HL-60 (cell line): Measurements from ENCODE around the gene ZNF768.

Source experiments
- DNase-seq, 2 experiments: peaks; one replicate each; pipeline ENCODE4 v3.0.0-alpha.2; 2010 to 2020; ENCODE audit warnings: low read depth in 1 of 2, low spot score in 1 of 2
- H3K27ac ChIP-seq: fragments of 250-450 bp; sonication (Bioruptor Pico); replicated peaks from 2 replicates; pipeline ENCODE4 v1.5.1; 2020; ENCODE audit warnings: mild to moderate bottlenecking, moderate library complexity
- H3K27me3 ChIP-seq: fragments of 250-450 bp; sonication (Bioruptor Pico); 2 replicates; pipeline ENCODE4 v1.5.1; 2021; ENCODE audit warnings: mild to moderate bottlenecking, moderate library complexity; ENCODE audit not compliant: insufficient read depth, poor library complexity, severe bottlenecking
- H3K4me3 ChIP-seq: replicated peaks from 2 replicates; pipeline ENCODE4 v1.5.1; 2011; ENCODE audit warnings: mild to moderate bottlenecking, control low read depth, low read length; ENCODE audit not compliant: insufficient read depth
- GABPA ChIP-seq: IDR thresholded peaks from 2 replicates; pipeline ENCODE4 v1.6.1; 2012; ENCODE audit warnings: low read depth
- POLR2AphosphoS5 ChIP-seq: IDR thresholded peaks from 2 replicates; pipeline ENCODE4 v1.6.1; 2012; ENCODE audit warnings: low read depth
- SPI1 ChIP-seq: IDR thresholded peaks from 2 replicates; pipeline ENCODE4 v1.6.1; 2012; ENCODE audit warnings: low read depth, mild to moderate bottlenecking, borderline replicate concordance
- TF ChIP-seq, protein P1 (sequence below): IDR thresholded peaks from 2 replicates; pipeline ENCODE4 v1.6.1; 2012; ENCODE audit warnings: low read depth; ENCODE audit not compliant: insufficient replicate concordance
- TF ChIP-seq, protein P2 (sequence below): IDR thresholded peaks from one replicate; pipeline ENCODE4 v1.5.1; 2011; ENCODE audit warnings: low read length, control low read depth, inconsistent platforms; ENCODE audit not compliant: insufficient read depth

Gene ZNF768

DNA sequence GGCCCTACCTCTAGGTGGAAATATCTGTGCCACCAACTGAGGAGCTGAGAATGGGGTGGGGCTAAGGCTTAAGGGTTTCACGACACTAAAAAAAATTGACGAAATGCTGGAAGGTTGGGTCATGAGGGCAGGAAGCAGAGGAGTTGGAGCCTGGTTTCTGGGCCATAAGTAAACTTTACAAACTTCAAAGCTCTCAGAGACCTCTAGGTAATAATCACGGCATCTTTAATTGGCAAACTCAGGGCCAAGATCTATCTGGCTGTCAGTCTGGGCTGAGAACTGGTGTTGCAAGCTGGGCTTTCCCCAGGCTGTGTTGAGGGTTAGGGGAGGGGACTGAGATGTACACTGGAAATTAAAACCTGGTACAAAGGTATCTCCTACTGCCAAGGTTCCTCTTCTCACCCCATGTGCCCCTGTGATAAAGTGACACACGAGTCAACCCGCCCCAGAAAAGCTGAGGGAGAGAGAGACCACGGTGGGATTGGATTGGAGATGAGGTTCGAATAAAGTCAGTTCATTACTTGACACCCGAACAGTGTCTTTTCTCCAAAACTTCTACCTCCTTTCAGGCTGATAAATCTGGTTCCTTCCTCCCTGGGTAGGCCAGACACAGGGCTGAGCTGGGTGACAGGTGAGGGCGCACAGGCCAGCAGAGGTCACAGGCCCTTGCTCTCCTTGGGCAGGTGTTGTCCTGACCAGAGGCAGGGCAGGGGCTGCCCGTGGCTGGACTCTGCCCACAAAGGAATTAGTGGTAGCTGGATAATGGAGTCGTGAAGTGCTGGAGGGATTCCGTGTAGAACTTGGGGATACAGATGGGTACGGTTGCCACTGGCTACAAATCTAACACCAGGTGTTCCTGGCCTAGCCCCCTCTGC lies 4.0 kb upstream of the ZNF768 start:
- Histone ChIP-seq H3K27me3 (no peaks in the 10 kb centered on the region), H3K27ac (no peak overlapping the region), H3K4me3 (no peak overlapping the region)
- TF ChIP-seq SPI1 (no peak), POLR2AphosphoS5 (no peak)
- TF ChIP-seq, protein P1, sequence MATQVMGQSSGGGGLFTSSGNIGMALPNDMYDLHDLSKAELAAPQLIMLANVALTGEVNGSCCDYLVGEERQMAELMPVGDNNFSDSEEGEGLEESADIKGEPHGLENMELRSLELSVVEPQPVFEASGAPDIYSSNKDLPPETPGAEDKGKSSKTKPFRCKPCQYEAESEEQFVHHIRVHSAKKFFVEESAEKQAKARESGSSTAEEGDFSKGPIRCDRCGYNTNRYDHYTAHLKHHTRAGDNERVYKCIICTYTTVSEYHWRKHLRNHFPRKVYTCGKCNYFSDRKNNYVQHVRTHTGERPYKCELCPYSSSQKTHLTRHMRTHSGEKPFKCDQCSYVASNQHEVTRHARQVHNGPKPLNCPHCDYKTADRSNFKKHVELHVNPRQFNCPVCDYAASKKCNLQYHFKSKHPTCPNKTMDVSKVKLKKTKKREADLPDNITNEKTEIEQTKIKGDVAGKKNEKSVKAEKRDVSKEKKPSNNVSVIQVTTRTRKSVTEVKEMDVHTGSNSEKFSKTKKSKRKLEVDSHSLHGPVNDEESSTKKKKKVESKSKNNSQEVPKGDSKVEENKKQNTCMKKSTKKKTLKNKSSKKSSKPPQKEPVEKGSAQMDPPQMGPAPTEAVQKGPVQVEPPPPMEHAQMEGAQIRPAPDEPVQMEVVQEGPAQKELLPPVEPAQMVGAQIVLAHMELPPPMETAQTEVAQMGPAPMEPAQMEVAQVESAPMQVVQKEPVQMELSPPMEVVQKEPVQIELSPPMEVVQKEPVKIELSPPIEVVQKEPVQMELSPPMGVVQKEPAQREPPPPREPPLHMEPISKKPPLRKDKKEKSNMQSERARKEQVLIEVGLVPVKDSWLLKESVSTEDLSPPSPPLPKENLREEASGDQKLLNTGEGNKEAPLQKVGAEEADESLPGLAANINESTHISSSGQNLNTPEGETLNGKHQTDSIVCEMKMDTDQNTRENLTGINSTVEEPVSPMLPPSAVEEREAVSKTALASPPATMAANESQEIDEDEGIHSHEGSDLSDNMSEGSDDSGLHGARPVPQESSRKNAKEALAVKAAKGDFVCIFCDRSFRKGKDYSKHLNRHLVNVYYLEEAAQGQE = no peak
- no peak for DNase-seq

DNA sequence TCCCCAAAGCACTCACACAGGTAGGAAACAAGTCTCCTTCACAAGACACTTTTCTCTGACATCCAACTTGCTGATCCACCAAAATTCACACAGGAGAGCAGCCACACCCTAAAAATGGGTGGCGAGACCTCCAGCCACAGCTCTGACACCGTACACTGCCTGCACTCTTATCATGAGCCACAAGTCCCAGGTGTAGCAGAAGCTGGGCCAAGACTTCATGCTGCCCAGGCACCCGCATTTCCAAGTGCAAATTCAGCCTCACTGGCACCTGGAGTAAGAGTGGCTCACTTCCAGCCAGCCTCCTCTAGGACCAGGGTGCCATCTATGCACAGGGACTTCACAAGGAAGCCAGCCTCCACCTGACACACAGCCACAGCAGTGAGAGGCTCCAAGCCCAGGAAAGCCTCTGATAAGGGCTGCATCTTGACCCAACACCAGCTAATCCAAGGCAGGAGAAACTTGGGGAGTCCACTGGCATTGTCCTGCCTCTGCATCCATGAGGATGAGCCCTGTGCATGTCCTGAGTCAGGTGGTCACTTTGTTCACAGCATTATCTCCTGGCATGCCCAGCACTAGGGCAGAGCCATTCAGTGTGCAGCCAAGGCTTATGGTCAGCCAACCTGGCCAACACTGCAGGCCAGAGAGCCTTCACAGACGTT lies 2.6 kb upstream of the ZNF768 start:
- no peak overlapping the region for H3K4me3 ChIP-seq

DNA sequence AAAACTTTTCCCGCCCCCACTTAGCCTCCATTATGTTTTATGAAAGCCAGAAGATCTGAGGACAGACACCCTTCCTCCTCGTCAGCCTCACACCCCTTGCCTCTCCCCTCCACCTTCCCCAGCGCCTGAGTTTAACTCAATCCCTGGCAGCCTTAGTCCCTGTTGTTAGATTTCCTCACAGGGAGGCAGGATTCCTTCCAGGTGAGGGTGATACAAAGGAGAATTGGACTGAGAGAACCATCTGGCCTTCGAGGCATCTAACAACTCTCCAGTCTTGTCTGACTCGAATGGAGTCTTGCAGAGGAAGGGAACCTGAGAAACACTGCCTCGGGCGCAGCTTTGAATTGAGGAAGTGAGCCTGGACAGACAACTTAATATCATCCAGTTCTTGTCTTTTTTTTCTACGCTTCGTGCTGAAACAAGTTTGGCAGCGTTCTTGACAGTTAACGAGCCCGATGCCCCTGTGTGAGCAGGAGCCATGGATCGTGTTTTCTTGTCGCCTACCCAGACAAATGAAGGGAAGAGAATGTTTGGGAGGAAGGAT lies 1.3 kb upstream of the ZNF768 start:
- peak overlapping the region; percentile 100 for H3K27ac ChIP-seq
- TF ChIP-seq GABPA (no peak), SPI1 (peak; percentile 99)
- no peaks in the 10 kb centered on the region for H3K27me3 ChIP-seq
- peak overlapping the region; percentile 16 for H3K4me3 ChIP-seq
- DNase-seq = peak in 1 of 2 experiments; percentile 85

More for the DNA sequence above, 2.6 kb upstream of the ZNF768 start:
- Histone ChIP-seq H3K27ac (peak overlapping the region; percentile 100; the same call in 1 of the 2 replicates), H3K27me3 (no peaks in the 10 kb centered on the region)
- no peak for DNase-seq
- TF ChIP-seq, protein P2, sequence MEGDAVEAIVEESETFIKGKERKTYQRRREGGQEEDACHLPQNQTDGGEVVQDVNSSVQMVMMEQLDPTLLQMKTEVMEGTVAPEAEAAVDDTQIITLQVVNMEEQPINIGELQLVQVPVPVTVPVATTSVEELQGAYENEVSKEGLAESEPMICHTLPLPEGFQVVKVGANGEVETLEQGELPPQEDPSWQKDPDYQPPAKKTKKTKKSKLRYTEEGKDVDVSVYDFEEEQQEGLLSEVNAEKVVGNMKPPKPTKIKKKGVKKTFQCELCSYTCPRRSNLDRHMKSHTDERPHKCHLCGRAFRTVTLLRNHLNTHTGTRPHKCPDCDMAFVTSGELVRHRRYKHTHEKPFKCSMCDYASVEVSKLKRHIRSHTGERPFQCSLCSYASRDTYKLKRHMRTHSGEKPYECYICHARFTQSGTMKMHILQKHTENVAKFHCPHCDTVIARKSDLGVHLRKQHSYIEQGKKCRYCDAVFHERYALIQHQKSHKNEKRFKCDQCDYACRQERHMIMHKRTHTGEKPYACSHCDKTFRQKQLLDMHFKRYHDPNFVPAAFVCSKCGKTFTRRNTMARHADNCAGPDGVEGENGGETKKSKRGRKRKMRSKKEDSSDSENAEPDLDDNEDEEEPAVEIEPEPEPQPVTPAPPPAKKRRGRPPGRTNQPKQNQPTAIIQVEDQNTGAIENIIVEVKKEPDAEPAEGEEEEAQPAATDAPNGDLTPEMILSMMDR = no peak
- TF ChIP-seq, protein P1 = no peak
- TF ChIP-seq SPI1 (no peak), POLR2AphosphoS5 (peak; percentile 50; the same call in 1 of the 2 replicates)

DNA sequence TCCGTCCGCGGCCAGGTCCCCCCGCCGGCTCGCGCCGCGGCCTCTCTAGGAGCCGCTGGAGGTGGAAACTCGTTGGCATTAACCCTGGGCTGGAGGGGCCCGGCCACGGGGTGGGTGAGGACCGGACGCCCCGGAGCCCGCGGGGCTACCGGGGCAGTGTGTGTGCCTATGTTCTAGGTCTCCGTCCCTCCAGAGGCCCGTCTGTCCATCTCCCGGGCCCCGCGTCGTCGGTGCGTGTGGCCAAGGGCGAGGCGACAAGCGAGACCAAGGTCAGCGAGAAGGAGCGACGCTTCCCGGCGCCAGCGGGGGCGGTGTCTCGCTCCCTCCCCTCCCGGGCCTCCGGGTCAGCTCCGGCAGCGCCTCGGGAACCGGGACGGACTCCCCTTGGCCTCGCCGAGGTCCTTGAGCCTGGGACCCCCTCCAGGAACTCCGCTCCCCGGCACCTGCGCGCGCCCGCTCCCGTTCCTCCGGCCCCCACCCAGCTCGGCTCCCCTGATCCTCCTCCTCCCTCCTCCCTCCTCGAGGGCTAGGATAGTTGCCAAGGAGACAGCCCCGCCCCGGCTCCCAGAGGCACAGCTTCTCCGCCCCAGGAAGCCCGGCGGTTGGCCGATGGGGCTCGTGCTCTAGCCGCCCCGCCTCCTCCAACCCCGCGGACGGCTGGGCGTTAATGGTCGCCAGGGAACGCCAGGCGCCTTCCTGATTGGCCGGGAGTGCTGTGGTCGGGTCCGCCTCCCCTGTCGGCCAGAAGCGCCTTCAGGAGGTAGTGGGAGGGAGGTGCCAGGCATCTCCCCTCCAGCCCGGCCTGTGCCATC lies 663 bp upstream of the ZNF768 start:
- peak; percentile 94 to 99 for DNase-seq
- Histone ChIP-seq H3K27ac (peak overlapping the region; percentile 100), H3K4me3 (peak overlapping the region; percentile 87), H3K27me3 (no peaks in the 10 kb centered on the region)
- TF ChIP-seq, protein P2 = peak; percentile 4
- TF ChIP-seq, protein P1 = no peak
- no peak for TF ChIP-seq SPI1
- TF ChIP-seq POLR2AphosphoS5 = peak; percentile 54; the same call in 1 of the 2 replicates
- peak; percentile 92 for TF ChIP-seq GABPA
